Psoas muscle (tissue), 8 donors: ENCODE results near the gene NFASC. TPM values are rescaled to one million over a fixed set of nuclear protein-coding genes. Genes with fewer than 3 reads are reported as not detected.

Experiments used
- ATAC-seq, 4 donors: fragments of 200-7000 bp; cut with Tn5 transposase; one replicate each; pipeline ENCODE4 v1.9.1; 2020; ENCODE audit warnings: moderate library complexity in 3 of 4, mild to moderate bottlenecking in 2 of 4
- DNase-seq, 2 donors: peaks; one replicate each; pipeline ENCODE4 v3.0.0-alpha.2; 2020
- H3K27ac ChIP-seq: fragments of 200-600 bp; one replicate; pipeline ENCODE4 v1.8.0; 2022
- H3K27me3 ChIP-seq, 3 donors: fragments of 200-600 bp in 1 of 3; one replicate each; pipeline versions ENCODE4 v1.6.1 to v1.8.0; 2013 to 2022; ENCODE audit warnings: low read length in 2 of 3, mild to moderate bottlenecking in 2 of 3, moderate library complexity in 1 of 3; ENCODE audit not compliant: insufficient read depth in 3 of 3
- H3K36me3 ChIP-seq, 2 donors: fragments of 200-600 bp in 1 of 2; one replicate each; pipeline versions ENCODE4 v1.6.1 to v1.8.0; 2013 to 2022; ENCODE audit warnings: low read depth in 1 of 2, mild to moderate bottlenecking in 1 of 2, moderate library complexity in 1 of 2; ENCODE audit not compliant: insufficient read depth in 1 of 2
- H3K4me1 ChIP-seq: fragments of 200-600 bp; one replicate; pipeline ENCODE4 v1.8.0; 2022
- H3K4me3 ChIP-seq: fragments of 200-600 bp; one replicate; pipeline ENCODE4 v1.8.0; 2022; ENCODE audit warnings: mild to moderate bottlenecking
- H3K9me3 ChIP-seq: fragments of 200-600 bp; one replicate; pipeline ENCODE4 v1.8.0; 2022
- CTCF ChIP-seq: fragments of 200-600 bp; IDR thresholded peaks from one replicate; pipeline ENCODE4 v1.8.0; 2022; ENCODE audit warnings: antibody characterized with exemption
- WGBS, 3 donors: extraction: QIAGEN DNeasy Blood & Tissue Kit; methylation state at CpG; one replicate each; pipeline versions ENCODE4 v1.1.6 to v1.1.7; 2013; 5-methylcytosine and 5-hydroxymethylcytosine counted together
- intact Hi-C, 2 donors: fragments of 100-400 bp; cut with DNase I; formaldehyde crosslinking; loops; one replicate each; pipeline versions ENCODE4 v1.11.0 to v1.14.2; 2022
- polyA plus RNA-seq, 3 donors: library from polyadenylated mRNA; stranded (reverse); fragments of 200-250 nt; gene quantifications; one replicate each; pipeline ENCODE4 v1.2.3, GENCODE V29; 2013
- total RNA-seq, 4 donors: library from RNA; stranded (reverse); fragmentation: NEBNext Ultra II Directional in 2 of 4; extraction: Animal tissue kit (Norgen Biotek cat#: 25700) in 2 of 4; gene quantifications; one replicate each; pipeline versions ENCODE4 v1.2.1 to v1.2.4, GENCODE V29; 2021 to 2023
- donor health status: healthy with polysubstance abuse.
- donor health status: DM: no; HTN: no; CAD: no; lungs with moderate emphysema.
- donor health status: Bipolar disorder and iron deficiency.
- donor health status: healthy.
- donor health status: DM: yes; HTN: yes; CAD: no.
- donor health status: DM: no; HTN: no; CAD: no.
- donor health status: DM: no; HTN: no; CAD: no.
- donor health status: DM: yes; HTN: yes; CAD: no.

The NFASC gene
- total and polyA plus RNA-seq, 7 donors = 0.46 to 7.5 (median 0.90) TPM

GRCh38 chr1:204867203-204867602 is 3.5 kb upstream of the NFASC start:
- peaks cover 7% of the 10 kb centered on the region for H3K4me1 ChIP-seq
- intact Hi-C loops = no loop called here
- no peak overlapping the region for H3K4me3 ChIP-seq
- no peak overlapping the region for H3K27ac ChIP-seq
- no peaks in the 10 kb centered on the region for H3K9me3 ChIP-seq
- ATAC-seq = no peak
- no peaks in the 10 kb centered on the region for H3K27me3 ChIP-seq
- WGBS, 3 donors = 85 to 88% (median 87%) methylated on average over 2 of the region's 2 CpGs
- H3K36me3 ChIP-seq = no peaks in the 10 kb centered on the region
- DNase-seq = no peak
- TF ChIP-seq CTCF = no peak

GRCh38 chr1:204867666-204868339 is 2.9 kb upstream of the NFASC start:
- no peak for DNase-seq
- Histone ChIP-seq H3K27me3 (no peaks in the 10 kb centered on the region), H3K9me3 (no peaks in the 10 kb centered on the region), H3K36me3 (no peaks in the 10 kb centered on the region), H3K4me3 (no peak overlapping the region), H3K27ac (peak overlapping the region; percentile 36), H3K4me1 (peaks cover 5% of the 10 kb centered on the region)
- 34 to 41% (median 37%) methylated on average over 10 of the region's 10 CpGs for WGBS, 3 donors
- TF ChIP-seq CTCF = no peak
- intact Hi-C loops = no loop called here
- peak in 2 of 4 donors; percentile 29 to 36 for ATAC-seq

GRCh38 chr1:204868340-204868700 is 2.3 kb upstream of the NFASC start:
- Histone ChIP-seq H3K27ac (peak overlapping the region; percentile 36), H3K27me3 (no peaks in the 10 kb centered on the region), H3K9me3 (no peaks in the 10 kb centered on the region), H3K4me3 (no peak overlapping the region), H3K36me3 (no peaks in the 10 kb centered on the region), H3K4me1 (peaks cover 4% of the 10 kb centered on the region)
- ATAC-seq (peak; percentile 84 to 96 (median 95)), DNase-seq (peak; percentile 31 to 63)
- TF ChIP-seq CTCF = no peak
- intact Hi-C loops = no loop called here
- 21 to 31% (median 29%) methylated on average over 7 of the region's 7 CpGs for WGBS, 3 donors

- intact Hi-C loops = no loop called here
- ATAC-seq (no peak), DNase-seq (no peak)
- Histone ChIP-seq H3K27ac (no peak overlapping the region), H3K36me3 (no peaks in the 10 kb centered on the region), H3K9me3 (no peaks in the 10 kb centered on the region), H3K4me3 (no peak overlapping the region), H3K4me1 (peaks cover 4% of the 10 kb centered on the region), H3K27me3 (no peaks in the 10 kb centered on the region)
- no peak for TF ChIP-seq CTCF
- 84 to 95% (median 91%) methylated on average over 3 of the region's 3 CpGs for WGBS, 3 donors
Observed at GRCh38 chr1:204869097-204869496, 1.6 kb upstream of the NFASC start.
